ENCODE data around the gene OR9Q2. TPM values are rescaled to one million over a fixed set of nuclear protein-coding genes. Genes with fewer than 3 reads are reported as not detected.
"Not testable (repeated sequence)": the region's sequence is repeated elsewhere in the genome, so short reads cannot be mapped to it uniquely, and the experiment has no call there.

Gene OR9Q2
- total RNA-seq, result not detected in 2 replicates

GRCh38 chr11:58188770-58189169, at the start of gene OR9Q2:
Gene OR9Q2, plus strand, starts transcription at chr11:58189070. Its CDS starts 1,421 bp downstream, at chr11:58190491.
- DNase-seq (ENCODE audit: low read depth in 2 of 2), result no peak

GRCh38 chr11:58142761-58143160, 46.1 kb upstream of the OR9Q2 start:
- DNase-seq (ENCODE audit: low read depth in 2 of 2), result no peak

GRCh38 chr11:58152781-58153180, 36.1 kb upstream of the OR9Q2 start:
- no peak for DNase-seq (ENCODE audit: low read depth in 2 of 2)

GRCh38 chr11:58164389-58164788, 24.5 kb upstream of the OR9Q2 start:
- DNase-seq (ENCODE audit: low read depth in 2 of 2), result no peak

- DNase-seq (ENCODE audit: low read depth in 2 of 2), result no peak
These were observed 23.9 kb upstream of the OR9Q2 start for GRCh38 chr11:58164990-58165389.

- no peak for DNase-seq (ENCODE audit: low read depth in 2 of 2)
These were observed 23.3 kb upstream of the OR9Q2 start for GRCh38 chr11:58165504-58166106.

GRCh38 chr11:58177409-58178054, 11.3 kb upstream of the OR9Q2 start:
- DNase-seq (ENCODE audit: low read depth in 2 of 2), result no peak

- DNase-seq (ENCODE audit: low read depth in 2 of 2), result no peak
These were observed 10.4 kb upstream of the OR9Q2 start for GRCh38 chr11:58178444-58178843.

GRCh38 chr11:58179648-58180047, 9.2 kb upstream of the OR9Q2 start:
- DNase-seq (ENCODE audit: low read depth in 2 of 2), result no peak

GRCh38 chr11:58186938-58187337, 1.9 kb upstream of the OR9Q2 start:
- no peak for DNase-seq (ENCODE audit: low read depth in 2 of 2)

GRCh38 chr11:58192229-58192628, 3.4 kb downstream of the OR9Q2 start:
- DNase-seq (ENCODE audit: low read depth in 2 of 2), result no peak

- DNase-seq (ENCODE audit: low read depth in 2 of 2), result no peak
These were observed 4.5 kb downstream of the OR9Q2 start for GRCh38 chr11:58193391-58193790.

- DNase-seq (ENCODE audit: low read depth in 2 of 2), result no peak
These were observed 7.1 kb downstream of the OR9Q2 start for GRCh38 chr11:58195939-58196338.

GRCh38 chr11:58199271-58199670, 10.4 kb downstream of the OR9Q2 start:
- DNase-seq (ENCODE audit: low read depth in 2 of 2), result no peak

GRCh38 chr11:58204042-58204441, 15.2 kb downstream of the OR9Q2 start, which contains the start of gene OR1S2:
Gene OR1S2, minus strand, starts transcription at chr11:58204142. Its CDS starts 0 bp downstream, at chr11:58204142.
- no peak for DNase-seq (ENCODE audit: low read depth in 2 of 2)

- DNase-seq (ENCODE audit: low read depth in 2 of 2), result not testable (repeated sequence)
These were observed 23.6 kb downstream of the OR9Q2 start, which contains the start of gene OR1S1 for GRCh38 chr11:58212420-58212819. Gene OR1S1, plus strand, starts transcription at chr11:58212720.

- no peak for DNase-seq (ENCODE audit: low read depth in 2 of 2)
These were observed 27.6 kb downstream of the OR9Q2 start for GRCh38 chr11:58216476-58216875.

- DNase-seq (ENCODE audit: low read depth in 2 of 2), result no peak
These were observed 33.9 kb downstream of the OR9Q2 start for GRCh38 chr11:58222721-58223120.

GRCh38 chr11:58227956-58228615, 39.2 kb downstream of the OR9Q2 start:
- DNase-seq (ENCODE audit: low read depth in 2 of 2), result no peak

Data from dermis microvascular lymphatic vessel endothelial cell (primary cell).